Stimulated activated CD8-positive, alpha-beta memory T cell treated with anti-CD3 and anti-CD28 coated beads, Interleukin-7, amount 100 ng/mL, for 1 hour (primary cell): ENCODE results near the gene HMX2.

Experiments used
- DNase-seq, 2 donors: peaks; one replicate each; pipeline ENCODE4 v3.0.0-alpha.2; 2020; ENCODE audit warnings: low read depth in 2 of 2

Gene HMX2

GRCh38 chr10:123191886-123192285 lies 44.0 kb downstream of the HMX2 start:
- no peak for DNase-seq

- no peak for DNase-seq
Observed at GRCh38 chr10:123194056-123194455, 46.1 kb downstream of the HMX2 start.
